K562 (cell line): ENCODE measurements around the gene ITGAL. TPM values are rescaled to one million over a fixed set of nuclear protein-coding genes. Genes with fewer than 3 reads are reported as not detected.

Experiments
- ATAC-seq: fragments of 200-7000 bp; cut with Tn5 transposase; 3 replicates; pipeline ENCODE4 v1.9.1; 2020; ENCODE audit warnings: moderate library complexity
- BruUV-seq: library from RNA; stranded (reverse); fragments of 400-500 nt; replicated peaks from 2 replicates; lab custom pipeline; 2021; lab: Mats Ljungman, UMichigan
- CTCF ChIA-PET: fragments of 300-600 bp; formaldehyde crosslinking; extraction: SDS; loops from one replicate; lab custom pipeline; 2021; ENCODE audit warnings: low intra/inter-chr PET ratio; lab: Yijun Ruan, JAX
- POLR2A ChIA-PET: fragments of 300-600, 350-650 bp; sonication (Branson Sonifier 250); formaldehyde crosslinking; extraction: SDS; loops from one replicate; lab custom pipeline; 2021; ENCODE audit warnings: antibody characterized with exemption, inconsistent platforms; lab: Yijun Ruan, JAX
- DNase-seq, 4 experiments: peaks; one replicate each; pipeline versions ENCODE4 v3.0.0 to v3.0.0-alpha.2; 2011 to 2018; ENCODE audit warnings: low spot score in 3 of 4, mixed read lengths in 3 of 4; ENCODE audit errors: extremely low read depth in 1 of 4
- FAIRE-seq: peaks from 2 replicates; lab custom pipeline; 2011; peaks lifted over from hg19 to GRCh38; lab: Jason Lieb, UNC
- H2AFZ ChIP-seq: 2 replicates; pipeline ENCODE4 v1.6.0; 2011; ENCODE audit warnings: low read depth, low read length, control low read depth, inconsistent platforms
- H3K27ac ChIP-seq: fragments of 200-600 bp; 3 replicates; pipeline ENCODE4 v1.8.0; 2011; ENCODE audit warnings: low read depth, mild to moderate bottlenecking, control low read depth, inconsistent platforms, low read length, moderate library complexity, mixed read lengths; ENCODE audit errors: extremely low read depth
- H3K27me3 ChIP-seq, 2 experiments: fragments of 300-600 bp in 1 of 2; 2 replicates in 1 of 2; 3 replicates in 1 of 2; pipeline versions ENCODE4 v1.6.0 to v1.8.0; 2011; ENCODE audit warnings: inconsistent platforms in 2 of 2, low read length in 2 of 2, mild to moderate bottlenecking in 1 of 2, mixed read lengths in 1 of 2, moderate library complexity in 1 of 2; ENCODE audit not compliant: control insufficient read depth in 2 of 2, insufficient read depth in 2 of 2
- H3K36me3 ChIP-seq: fragments of 300-600 bp; 3 replicates; pipeline ENCODE4 v1.8.0; 2011; ENCODE audit warnings: mild to moderate bottlenecking, low read length, inconsistent platforms; ENCODE audit not compliant: control insufficient read depth, insufficient read depth
- H3K4me1 ChIP-seq, 2 experiments: fragments of 200-600 bp in 1 of 2; replicated peaks in 1 of 2; 2 replicates in 1 of 2; 3 replicates in 1 of 2; pipeline versions ENCODE4 v1.5.1 to v1.8.0; 2011; ENCODE audit warnings: inconsistent platforms in 2 of 2, low read length in 2 of 2, mild to moderate bottlenecking in 1 of 2, mixed read lengths in 1 of 2, moderate library complexity in 1 of 2; ENCODE audit not compliant: control insufficient read depth in 2 of 2, insufficient read depth in 2 of 2
- H3K4me2 ChIP-seq: 2 replicates; pipeline ENCODE4 v1.6.1; 2011; ENCODE audit warnings: low read length, control low read depth, inconsistent platforms, mixed read lengths; ENCODE audit not compliant: insufficient read depth
- H3K4me3 ChIP-seq: fragments of 200-600 bp; sonication (generic), shearing (Covaris generic); 2 replicates; pipeline ENCODE4 v1.5.1; 2016; ENCODE audit warnings: control low read depth, inconsistent platforms
- H3K79me2 ChIP-seq: fragments of 200-600 bp; 3 replicates; pipeline ENCODE4 v1.8.0; 2011; ENCODE audit warnings: low read length, inconsistent platforms; ENCODE audit not compliant: control insufficient read depth, insufficient read depth
- H3K9ac ChIP-seq, 2 experiments: 2 replicates each; pipeline versions ENCODE4 v1.6.0 to v1.6.1; 2011; ENCODE audit warnings: low read depth in 2 of 2, low read length in 2 of 2, control low read depth in 1 of 2, inconsistent platforms in 1 of 2, mild to moderate bottlenecking in 1 of 2, mixed read lengths in 1 of 2; ENCODE audit not compliant: insufficient read depth in 1 of 2
- H3K9me1 ChIP-seq: one replicate; pipeline ENCODE4 v1.6.0; 2011; ENCODE audit warnings: inconsistent platforms, mild to moderate bottlenecking, low read length, moderate library complexity; ENCODE audit not compliant: control insufficient read depth, insufficient read depth
- H3K9me3 ChIP-seq: replicated peaks from 2 replicates; pipeline ENCODE4 v1.5.1; 2011; ENCODE audit warnings: low read depth, low read length, inconsistent platforms; ENCODE audit not compliant: control insufficient read depth, insufficient read depth
- H4K20me1 ChIP-seq: replicated peaks from 2 replicates; pipeline ENCODE4 v1.6.1; 2011; ENCODE audit warnings: low read length, inconsistent platforms, mixed read lengths; ENCODE audit not compliant: control insufficient read depth, insufficient read depth
- BMI1 ChIP-seq: fragments of 150-350 bp; IDR thresholded peaks from 2 replicates; pipeline ENCODE4 v1.6.1; 2014; ENCODE audit warnings: low read length
- CREM ChIP-seq: IDR thresholded peaks from 2 replicates; pipeline ENCODE4 v1.6.1; 2014; ENCODE audit warnings: antibody characterized with exemption, low read depth
- ETV1 ChIP-seq: fragments of 450-650 bp; conservative IDR thresholded peaks from 2 replicates; pipeline ENCODE4 v1.6.1; 2016; ENCODE audit warnings: missing genetic modification characterization, control low read depth, low read depth, missing compliant biosample characterization
- FOXJ2 ChIP-seq: fragments of 200-800 bp; sonication (Bioruptor generic); IDR thresholded peaks from 2 replicates; pipeline ENCODE4 v1.6.1; 2016; ENCODE audit warnings: missing genetic modification characterization, missing compliant biosample characterization
- HNRNPK ChIP-seq: fragments of 200-400 bp; formaldehyde crosslinking; IDR thresholded peaks from one replicate; pipeline ENCODE4 v1.6.1; 2018; ENCODE audit warnings: mild to moderate bottlenecking, low read depth, low read length; ENCODE audit not compliant: poor library complexity, severe bottlenecking
- MCM2 ChIP-seq: fragments of 450-650 bp; IDR thresholded peaks from 2 replicates; pipeline ENCODE4 v1.6.1; 2017; ENCODE audit warnings: low read depth, mild to moderate bottlenecking
- PREB ChIP-seq: sonication (generic); formaldehyde crosslinking; IDR thresholded peaks from 2 replicates; pipeline ENCODE4 v1.8.1; 2023; ENCODE audit warnings: mild to moderate bottlenecking, missing genetic modification reagents
- SNRNP70 ChIP-seq: fragments of 200-400 bp; formaldehyde crosslinking; optimal IDR thresholded peaks from 2 replicates; pipeline ENCODE3; 2017; ENCODE audit warnings: low read depth, low read length
- TAF9B ChIP-seq: fragments of 450-650 bp; IDR thresholded peaks from 2 replicates; pipeline ENCODE4 v1.6.1; 2018; ENCODE audit warnings: mild to moderate bottlenecking; ENCODE audit not compliant: partially characterized antibody
- USF1 ChIP-seq: sonication (generic); formaldehyde crosslinking; IDR thresholded peaks from 2 replicates; pipeline ENCODE4 v1.9.0; 2022; ENCODE audit warnings: mild to moderate bottlenecking, missing genetic modification reagents
- WGBS: fragments of 100-300 bp; shearing (Covaris generic); methylation state at CpG from one replicate; pipeline ENCODE4 v1.1.6; 2016; ENCODE audit warnings: low coverage, mixed read lengths; ENCODE audit not compliant: insufficient coverage; ENCODE audit errors: missing lambda C conversion rate; 5-methylcytosine and 5-hydroxymethylcytosine counted together
- in situ Hi-C: fragments of 300-500 bp; cut with MboI; formaldehyde crosslinking; loops from 4 replicates; pipeline ENCODE4 v1.15.0; 2018; ENCODE audit warnings: inconsistent platforms, mixed read lengths
- intact Hi-C: fragments of 100-400 bp; cut with micrococcal nuclease; formaldehyde crosslinking; loops from 2 replicates; pipeline ENCODE4 v1.14.2; 2022
- polyA plus RNA-seq, 8 experiments: library from polyadenylated mRNA; depleted of rRNA in 4 of 8; stranded (reverse) in 5 of 8; unstranded in 3 of 8; fragments of >200 nt; fragmentation: Nextera tagmentation in 2 of 8; fragmentation: Illumina TruSeq in 1 of 8; extraction: Ambion mirVana in 2 of 8; extraction: Trizol in 1 of 8; gene quantifications; 2 replicates each; pipeline versions ENCODE4 v1.2.1 to v1.2.3, GENCODE V29; 2011 to 2014; ENCODE audit warnings: inconsistent platforms in 1 of 8, missing spikeins in 1 of 8
- total RNA-seq, 7 experiments: library from RNA; depleted of rRNA in 6 of 7; stranded (reverse); fragments of >200 nt in 6 of 7; fragmentation: Illumina TruSeq in 2 of 7; extraction: Trizol in 2 of 7; gene quantifications; 2 replicates each; pipeline versions ENCODE4 v1.2.1 to v1.2.3, GENCODE V29; 2011 to 2021; ENCODE audit warnings: low replicate concordance in 1 of 7
- TF ChIP-seq, protein P1 (sequence below): fragments of 250-450 bp; sonication (Bioruptor Pico); IDR thresholded peaks from 2 replicates; pipeline ENCODE4 v1.9.0; 2021; ENCODE audit warnings: mild to moderate bottlenecking
- TF ChIP-seq, protein P2 (sequence below): sonication (generic); formaldehyde crosslinking; IDR thresholded peaks from 2 replicates; pipeline ENCODE4 v1.8.0; 2022; ENCODE audit warnings: missing genetic modification reagents, mild to moderate bottlenecking, borderline replicate concordance

ITGAL gene
- total and polyA plus RNA-seq, 9 of the 15 experiments (the other 6 are each of a cell fraction or from before 2014, with no cell fraction given) = 0.01 to 0.53 TPM; not detected in 7

- no peaks in the 10 kb centered on the region for H3K79me2 ChIP-seq
- CTCF ChIA-PET = no interaction called here
- H3K9ac ChIP-seq = no peak overlapping the region
- no peaks in the 10 kb centered on the region for H4K20me1 ChIP-seq
- H3K27ac ChIP-seq = no peak overlapping the region
- no peak for TF ChIP-seq PREB (CRISPR knock-in tag)
- no peak for TF ChIP-seq BMI1
- TF ChIP-seq, protein P1, sequence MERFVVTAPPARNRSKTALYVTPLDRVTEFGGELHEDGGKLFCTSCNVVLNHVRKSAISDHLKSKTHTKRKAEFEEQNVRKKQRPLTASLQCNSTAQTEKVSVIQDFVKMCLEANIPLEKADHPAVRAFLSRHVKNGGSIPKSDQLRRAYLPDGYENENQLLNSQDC = no peak
- no peak for TF ChIP-seq FOXJ2
- H3K4me3 ChIP-seq = no peak overlapping the region
- ATAC-seq = no peak
- no peak for FAIRE-seq
- intact Hi-C loops (no loop called here), in situ Hi-C loops (no loop called here)
- no TSS peak for BruUV-seq
- no peak overlapping the region for H3K4me2 ChIP-seq
- DNase-seq = no peak
- no peaks in the 10 kb centered on the region for H3K9me1 ChIP-seq
- peaks cover 0 to under 1% of the 10 kb centered on the region in 2 experiments; a peak in 2 of 5 replicates for H3K4me1 ChIP-seq
- H2AFZ ChIP-seq = no peak overlapping the region
- no peaks in the 10 kb centered on the region for H3K9me3 ChIP-seq
- POLR2A ChIA-PET = no interaction called here
- H3K27me3 ChIP-seq = no peaks in the 10 kb centered on the region
- 57% methylated on average over 7 of the region's 7 CpGs for WGBS
- no peaks in the 10 kb centered on the region for H3K36me3 ChIP-seq
These were observed 8.5 kb upstream of the ITGAL start for GRCh38 chr16:30464078-30464477.

GRCh38 chr16:30470170-30470512 is 2.4 kb upstream of the ITGAL start:
- Histone ChIP-seq H3K27me3 (no peaks in the 10 kb centered on the region), H3K9me1 (no peaks in the 10 kb centered on the region), H3K9me3 (no peaks in the 10 kb centered on the region), H4K20me1 (no peaks in the 10 kb centered on the region), H3K4me1 (peaks cover 0 to 10% of the 10 kb centered on the region in 2 experiments; a peak in 2 of 5 replicates), H3K4me2 (no peak overlapping the region), H3K4me3 (no peak overlapping the region), H2AFZ (no peak overlapping the region), H3K36me3 (no peaks in the 10 kb centered on the region), H3K27ac (no peak overlapping the region), H3K9ac (no peak overlapping the region), H3K79me2 (no peaks in the 10 kb centered on the region)
- intact Hi-C loops (no loop called here), in situ Hi-C loops (no loop called here)
- POLR2A ChIA-PET = interaction anchor here (0.9 kb wide), 1 partner anchor 40 kb away, joined by 4 read pairs; no protein-coding TSS in a partner anchor
- WGBS = 30% methylated on average over 3 of the region's 3 CpGs
- no TSS peak for BruUV-seq
- no peak for FAIRE-seq
- no peak for DNase-seq
- ATAC-seq = no peak
- CTCF ChIA-PET = no interaction called here
- TF ChIP-seq TAF9B = no peak
- TF ChIP-seq USF1 (CRISPR knock-in tag) = no peak
- no peak for TF ChIP-seq HNRNPK
- no peak for TF ChIP-seq CREM
- no peak for TF ChIP-seq MCM2
- no peak for TF ChIP-seq FOXJ2
- no peak for TF ChIP-seq SNRNP70
- no peak for TF ChIP-seq ETV1 (tag)
- TF ChIP-seq, protein P2, sequence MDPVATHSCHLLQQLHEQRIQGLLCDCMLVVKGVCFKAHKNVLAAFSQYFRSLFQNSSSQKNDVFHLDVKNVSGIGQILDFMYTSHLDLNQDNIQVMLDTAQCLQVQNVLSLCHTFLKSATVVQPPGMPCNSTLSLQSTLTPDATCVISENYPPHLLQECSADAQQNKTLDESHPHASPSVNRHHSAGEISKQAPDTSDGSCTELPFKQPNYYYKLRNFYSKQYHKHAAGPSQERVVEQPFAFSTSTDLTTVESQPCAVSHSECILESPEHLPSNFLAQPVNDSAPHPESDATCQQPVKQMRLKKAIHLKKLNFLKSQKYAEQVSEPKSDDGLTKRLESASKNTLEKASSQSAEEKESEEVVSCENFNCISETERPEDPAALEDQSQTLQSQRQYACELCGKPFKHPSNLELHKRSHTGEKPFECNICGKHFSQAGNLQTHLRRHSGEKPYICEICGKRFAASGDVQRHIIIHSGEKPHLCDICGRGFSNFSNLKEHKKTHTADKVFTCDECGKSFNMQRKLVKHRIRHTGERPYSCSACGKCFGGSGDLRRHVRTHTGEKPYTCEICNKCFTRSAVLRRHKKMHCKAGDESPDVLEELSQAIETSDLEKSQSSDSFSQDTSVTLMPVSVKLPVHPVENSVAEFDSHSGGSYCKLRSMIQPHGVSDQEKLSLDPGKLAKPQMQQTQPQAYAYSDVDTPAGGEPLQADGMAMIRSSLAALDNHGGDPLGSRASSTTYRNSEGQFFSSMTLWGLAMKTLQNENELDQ (CRISPR knock-in tag) = no peak
